ENCODE data around the gene BCL2.

BCL2 gene

DNA sequence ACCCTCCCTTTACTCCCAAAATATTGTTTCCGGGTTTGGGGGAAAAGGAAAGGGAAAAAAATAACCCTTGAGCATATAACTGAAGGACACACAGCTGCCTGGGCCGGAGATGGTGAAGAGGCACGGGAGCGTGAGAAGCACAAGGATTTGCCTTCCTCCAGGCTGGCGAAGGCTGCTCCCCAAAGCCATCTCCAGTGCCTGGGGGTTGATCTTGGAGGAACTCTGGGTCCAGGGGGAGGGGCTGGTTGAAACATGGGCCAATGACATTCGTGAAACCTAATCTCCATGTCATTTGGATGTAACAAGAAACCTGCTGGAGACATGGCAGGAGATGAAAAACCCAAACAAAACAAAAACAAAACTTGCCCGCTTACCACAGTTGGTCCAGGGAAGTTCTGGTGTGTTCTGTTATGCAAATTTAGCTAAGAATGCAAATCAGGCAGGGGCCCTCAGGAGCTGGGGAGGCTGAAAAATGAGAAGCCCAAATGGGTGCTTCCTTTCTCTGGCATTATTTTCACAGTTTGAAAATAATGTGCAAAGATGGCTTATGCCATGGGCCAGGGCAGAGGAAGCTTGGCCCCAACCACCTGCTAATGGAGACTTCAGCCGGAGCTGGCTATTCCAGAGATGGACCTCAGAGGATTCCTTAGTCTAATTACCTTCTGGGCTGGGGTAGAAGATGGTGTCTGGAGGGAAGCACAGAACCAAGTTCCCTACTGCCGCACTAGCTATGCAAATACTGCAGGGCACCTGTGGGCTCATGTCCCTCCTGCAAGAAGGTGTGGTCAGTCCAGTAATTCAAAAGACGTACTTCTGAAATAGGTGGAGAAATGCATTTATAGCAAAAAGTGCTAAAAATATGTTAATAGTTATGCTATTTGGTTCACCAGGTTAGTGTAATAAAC is 180.9 kb downstream of the BCL2 start:
- DNase-seq, result no peak

GRCh38 chr18:63137999-63138435 is 181.6 kb downstream of the BCL2 start:
- no peak for DNase-seq

DNA sequence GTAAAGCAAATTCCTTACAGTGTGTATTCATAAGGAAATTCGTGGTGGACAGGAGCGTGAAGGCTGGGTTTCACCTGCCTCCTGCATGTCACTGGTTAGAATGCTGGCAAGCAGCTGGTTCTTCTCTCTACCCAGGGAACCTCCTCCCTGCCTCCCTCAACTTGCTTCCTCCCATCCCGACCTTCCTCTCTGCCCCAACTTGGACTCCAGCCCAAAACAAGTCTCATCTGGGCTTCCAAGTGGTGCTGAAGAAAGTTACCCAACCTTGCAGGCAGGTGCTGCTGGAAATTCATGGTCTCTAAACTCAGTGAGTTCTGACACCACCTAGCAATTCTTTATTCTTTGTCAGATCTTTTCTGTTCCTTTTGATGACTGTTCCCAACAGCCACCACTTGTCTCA is 184.5 kb downstream of the BCL2 start:
- DNase-seq, result no peak

DNA sequence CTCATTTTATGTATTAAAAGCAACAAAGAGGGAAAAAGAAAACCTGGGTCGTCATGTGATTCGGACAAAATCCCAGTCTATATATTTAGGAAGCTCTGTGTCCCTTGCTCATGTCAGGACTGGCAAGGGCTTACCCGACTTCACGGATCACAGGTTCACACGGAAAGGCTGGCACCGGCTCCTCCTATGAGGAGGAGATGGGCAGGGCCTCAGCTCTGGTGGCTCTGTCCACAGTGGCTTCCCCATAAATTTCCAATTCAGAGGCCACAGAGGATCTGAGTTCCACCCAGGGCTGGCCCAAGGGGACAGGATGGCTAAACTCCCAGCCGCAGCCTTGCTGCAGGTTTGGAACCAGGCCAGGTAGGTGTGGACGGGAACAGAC is 186.8 kb downstream of the BCL2 start:
- no peak for DNase-seq

DNA sequence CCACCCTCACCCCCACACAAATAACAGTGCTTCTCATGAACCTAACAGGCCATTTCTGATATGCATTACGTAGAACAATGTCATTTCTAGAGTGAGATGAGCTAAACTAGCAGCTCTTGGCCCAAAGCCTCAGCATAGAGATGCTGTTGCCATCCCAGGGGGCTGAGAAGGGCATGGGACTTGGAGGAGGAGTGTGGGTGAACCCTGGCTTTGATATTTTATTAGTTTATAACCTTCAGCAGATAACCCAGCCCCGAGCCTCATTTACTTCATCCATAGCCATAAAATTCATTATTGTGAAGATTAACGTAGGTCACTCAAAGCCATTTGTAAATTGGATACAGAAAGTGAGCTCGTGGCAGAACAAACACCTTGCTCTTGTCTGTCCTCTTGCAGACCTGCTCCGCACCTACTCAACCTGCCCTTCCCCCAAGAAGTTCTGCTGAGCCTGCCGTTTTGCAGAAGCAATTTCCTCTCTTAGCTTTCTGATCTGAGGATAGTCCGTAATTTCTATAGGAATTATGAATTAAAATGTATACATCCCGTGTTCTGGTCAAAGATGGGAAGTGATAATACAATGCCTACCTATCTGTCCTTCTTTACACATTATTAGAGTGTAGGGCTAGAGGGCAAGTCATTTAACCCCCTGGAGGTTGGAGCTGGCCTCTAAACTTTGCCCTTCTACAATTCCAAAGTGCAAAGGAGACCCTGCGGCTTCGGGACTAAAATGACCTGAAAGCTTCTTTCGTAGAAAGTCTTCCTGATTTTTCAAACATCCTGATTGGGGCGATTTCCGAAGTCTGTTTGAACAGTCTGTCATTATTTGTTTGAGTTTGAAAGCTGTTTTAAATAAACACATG is 187.4 kb downstream of the BCL2 start:
- DNase-seq, result no peak

- no peak for DNase-seq
These were observed 188.2 kb downstream of the BCL2 start for GRCh38 chr18:63131106-63131958.

DNA sequence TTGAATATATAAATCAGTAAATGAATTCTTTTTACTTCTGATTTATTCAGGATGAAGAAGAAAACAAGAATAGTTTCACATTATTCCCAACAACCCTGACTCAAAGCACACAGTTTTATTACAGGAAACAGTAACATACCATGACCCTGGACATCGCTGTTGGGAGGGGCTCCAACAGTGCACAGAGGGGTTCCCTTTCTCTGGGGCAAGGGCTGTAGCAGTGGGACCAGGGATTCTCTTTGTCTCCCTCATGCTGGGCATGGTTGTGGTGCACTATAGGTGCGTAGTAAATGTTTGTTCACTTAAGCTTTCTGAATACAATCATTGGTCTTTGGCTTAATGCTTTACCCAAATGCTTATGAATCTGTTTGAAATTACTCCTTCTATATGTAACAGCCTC is 189.4 kb downstream of the BCL2 start:
- no peak for DNase-seq

DNA sequence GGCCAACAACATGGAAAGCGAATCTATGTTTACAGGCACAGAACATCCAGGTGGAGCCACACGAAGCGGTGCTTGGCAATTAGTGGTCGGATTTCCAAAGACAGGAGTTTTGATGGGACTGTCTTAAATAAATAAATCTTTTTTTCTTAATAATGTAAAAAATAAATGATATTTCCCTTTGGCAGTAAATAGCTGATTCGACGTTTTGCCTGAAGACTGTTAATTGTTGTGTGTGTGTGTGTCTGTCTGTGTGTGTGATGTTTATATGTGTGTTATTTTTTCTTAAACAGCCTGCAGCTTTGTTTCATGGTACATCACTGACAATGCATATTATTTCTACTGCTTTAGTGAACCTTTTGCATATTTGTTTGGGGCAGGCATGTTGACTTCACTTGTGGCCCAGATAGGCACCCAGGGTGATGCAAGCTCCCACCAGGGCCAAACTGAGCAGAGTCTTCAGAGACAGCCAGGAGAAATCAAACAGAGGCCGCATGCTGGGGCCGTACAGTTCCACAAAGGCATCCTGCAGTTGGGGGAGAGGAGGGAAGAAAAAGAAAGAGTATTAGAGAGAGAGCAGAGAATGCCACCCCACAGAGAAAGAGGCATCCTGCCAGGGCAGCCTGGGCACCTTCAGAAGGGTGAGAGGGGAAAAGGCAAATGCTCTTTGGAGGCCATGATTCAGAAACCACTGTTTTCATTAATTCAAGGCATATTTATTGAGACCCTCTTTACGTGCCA is 191.2 kb downstream of the BCL2 start:
- no peak for DNase-seq

- no peak for DNase-seq
These were observed 193.2 kb downstream of the BCL2 start for GRCh38 chr18:63126134-63127069.

DNA sequence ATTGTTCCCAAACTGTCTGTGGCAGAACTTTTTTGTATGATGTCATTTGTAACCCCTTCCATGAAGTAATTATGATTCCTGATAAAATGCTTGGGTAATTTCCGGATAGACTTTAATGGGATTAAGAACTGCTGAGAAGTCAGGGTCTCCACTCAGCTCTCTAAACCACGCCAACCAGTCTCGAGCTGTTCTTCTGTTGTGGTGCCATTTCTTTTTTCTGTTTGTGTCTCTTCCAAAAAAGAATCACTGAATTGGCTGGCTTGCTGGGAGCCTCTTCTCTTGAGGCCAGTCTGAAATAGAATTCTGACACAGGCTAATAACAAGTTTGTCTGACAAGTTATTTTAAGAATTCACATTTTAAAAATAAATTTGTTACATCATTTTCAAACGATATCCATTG is 198.9 kb downstream of the BCL2 start:
- no peak for DNase-seq

GRCh38 chr18:63119647-63120046 is 199.9 kb downstream of the BCL2 start:
- no peak for DNase-seq

DNA sequence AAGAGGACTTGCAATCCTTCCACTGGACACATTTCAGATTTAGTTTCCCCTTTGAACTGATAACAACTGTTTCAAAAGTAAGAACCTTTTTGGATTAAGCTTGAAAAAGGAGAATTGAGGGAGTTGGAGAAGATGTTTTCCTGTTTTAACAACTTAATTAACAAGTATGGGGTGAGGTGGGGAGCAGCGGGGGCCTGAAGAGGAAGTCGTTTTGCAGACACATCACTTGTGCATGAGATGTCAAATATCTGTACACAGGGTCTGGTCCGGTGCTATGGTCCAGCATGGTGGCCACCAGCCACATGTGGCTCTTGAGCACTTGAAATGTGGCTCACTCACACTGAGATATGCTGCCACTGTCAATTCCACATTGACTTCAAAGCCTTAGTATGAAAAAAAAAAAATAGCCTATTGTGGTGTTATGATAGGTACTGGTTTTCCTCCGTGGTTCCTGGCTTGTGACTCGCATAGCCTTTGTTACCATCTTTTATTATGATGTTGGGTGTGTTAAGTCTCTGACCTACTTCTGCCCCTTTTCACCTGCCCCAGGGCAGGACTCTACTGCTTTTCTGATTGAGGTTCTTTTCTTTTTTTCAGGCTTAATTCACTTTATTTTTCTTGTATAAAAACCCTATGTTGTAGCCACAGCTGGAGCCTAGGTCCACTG is 205.5 kb downstream of the BCL2 start:
- DNase-seq, result no peak

DNA sequence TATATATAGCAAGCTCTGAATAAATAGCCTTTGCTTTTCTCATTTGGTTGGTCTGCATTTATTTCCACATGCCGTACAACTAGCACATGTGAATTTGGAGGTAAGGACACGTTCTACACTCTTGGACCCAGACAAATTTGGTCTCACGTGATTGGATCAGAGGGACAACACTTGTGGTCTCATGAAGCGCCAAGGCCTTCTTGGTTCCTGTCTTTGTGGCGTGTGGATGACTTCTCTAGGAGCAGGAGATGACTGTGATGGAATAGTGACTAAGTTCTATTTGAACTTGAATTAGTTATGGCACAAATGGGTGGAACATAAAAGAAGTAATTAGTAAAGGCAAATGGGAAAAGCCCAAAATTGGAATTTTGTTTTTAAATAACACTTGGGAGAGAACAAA is 206.9 kb downstream of the BCL2 start:
- DNase-seq, result no peak

- no peak for DNase-seq
These were observed 207.7 kb downstream of the BCL2 start for GRCh38 chr18:63111671-63112402.

GRCh38 chr18:63109802-63110201 is 209.8 kb downstream of the BCL2 start:
- DNase-seq, result peak; percentile 83

GRCh38 chr18:63109022-63109421 is 210.5 kb downstream of the BCL2 start:
- no peak for DNase-seq

GRCh38 chr18:63107931-63108330 is 211.6 kb downstream of the BCL2 start:
- no peak for DNase-seq

GRCh38 chr18:63107171-63107845 is 212.3 kb downstream of the BCL2 start:
- no peak for DNase-seq

DNA sequence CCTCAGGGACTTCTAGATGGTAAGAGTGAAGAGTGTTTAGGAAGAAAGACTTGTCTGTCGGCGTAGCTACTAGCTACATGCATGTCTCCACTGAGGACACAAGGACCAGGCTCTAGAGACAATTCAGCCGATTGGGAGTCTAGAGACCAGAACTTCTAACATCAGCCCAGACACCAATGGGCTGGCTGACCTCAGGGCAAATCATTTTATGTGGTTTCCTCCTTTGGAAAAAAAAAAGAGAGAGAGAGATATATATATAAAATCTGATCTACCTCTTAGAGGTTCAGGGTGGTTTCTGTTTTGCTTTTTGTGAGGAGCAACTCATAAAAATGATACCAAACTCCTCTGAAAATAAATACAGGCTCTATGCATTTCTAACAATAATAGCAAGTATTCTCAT is 212.8 kb downstream of the BCL2 start:
- no peak for DNase-seq
